ENCODE results near the gene ATP6V1B1. TPM values are rescaled to one million over a fixed set of nuclear protein-coding genes. Genes with fewer than 3 reads are reported as not detected.

ATP6V1B1 gene
- 0.51 and 0.93 TPM in 2 replicates for total RNA-seq

GRCh38 chr2:70935468-70936164 is at the start of gene ATP6V1B1:
Gene ATP6V1B1, plus strand, starts transcription at chr2:70935900. Its CDS starts 55 bp downstream, at chr2:70935955.

GRCh38 chr2:70978341-70979179 is 42.9 kb downstream of the ATP6V1B1 start, which contains the start of gene ANKRD53:
Gene ANKRD53, plus strand, starts transcription at chr2:70978630. Its CDS starts 16 bp downstream, at chr2:70978646.

GRCh38 chr2:70994699-70995425 is 59.2 kb downstream of the ATP6V1B1 start, which contains the start of gene TEX261:
Gene TEX261, minus strand, starts transcription at chr2:70994873. Its CDS starts 116 bp downstream, at chr2:70994757.

Other genes starting within 250 kb of the ATP6V1B1 start
- gene ADD2, start 167.7 kb upstream of the ATP6V1B1 start, total RNA-seq: 0.12 and 1.2 TPM in 2 replicates
- gene FIGLA, start 145.3 kb upstream of the ATP6V1B1 start, total RNA-seq: not detected in 2 replicates
- gene CLEC4F, start 115.3 kb upstream of the ATP6V1B1 start, total RNA-seq: not detected in 2 replicates
- gene CD207, start 100.1 kb upstream of the ATP6V1B1 start, total RNA-seq: not detected in 2 replicates
- gene VAX2, start 35.3 kb upstream of the ATP6V1B1 start, total RNA-seq: 1.4 and 1.5 TPM in 2 replicates
- gene ANKRD53, start 42.7 kb downstream of the ATP6V1B1 start, total RNA-seq: 0.12 and 0.77 TPM in 2 replicates
- 28.8 and 38.5 TPM in 2 replicates for gene TEX261, start 59.0 kb downstream of the ATP6V1B1 start, total RNA-seq
- gene NAGK, start 132.7 kb downstream of the ATP6V1B1 start, total RNA-seq: 49.2 and 82.3 TPM in 2 replicates
- gene MCEE, start 194.3 kb downstream of the ATP6V1B1 start, total RNA-seq: 12.3 and 13.8 TPM in 2 replicates
- 14.3 and 14.4 TPM in 2 replicates for gene MPHOSPH10, start 194.7 kb downstream of the ATP6V1B1 start, total RNA-seq

Measured in pericardium fibroblast (primary cell).